Fibroblast of lung (primary cell): ENCODE measurements around the gene MAPK8IP3. TPM values are rescaled to one million over a fixed set of nuclear protein-coding genes. Genes with fewer than 3 reads are reported as not detected.

Experiments used
- DNase-seq, 2 donors: peaks; one replicate each; pipeline versions ENCODE4 v3.0.0 to v3.0.0-alpha.2; 2010; ENCODE audit warnings: low read depth in 2 of 2
- H2AFZ ChIP-seq: 2 replicates; pipeline ENCODE4 v1.5.1; 2012; ENCODE audit warnings: low read length, control low read depth, inconsistent platforms
- H3K27ac ChIP-seq: 2 replicates; pipeline ENCODE4 v1.5.1; 2011; ENCODE audit warnings: low read length, control low read depth; ENCODE audit not compliant: insufficient read depth
- H3K27me3 ChIP-seq: 2 replicates; pipeline ENCODE4 v1.5.1; 2011; ENCODE audit warnings: mild to moderate bottlenecking, low read length; ENCODE audit not compliant: control insufficient read depth, insufficient read depth
- H3K36me3 ChIP-seq: 2 replicates; pipeline ENCODE4 v1.5.1; 2011; ENCODE audit warnings: low read length; ENCODE audit not compliant: control insufficient read depth, insufficient read depth
- H3K4me1 ChIP-seq: 2 replicates; pipeline ENCODE4 v1.5.1; 2011; ENCODE audit warnings: low read length; ENCODE audit not compliant: control insufficient read depth, insufficient read depth; ENCODE audit errors: extremely low read depth
- H3K4me2 ChIP-seq: 2 replicates; pipeline ENCODE4 v1.5.1; 2011; ENCODE audit warnings: low read length, control low read depth; ENCODE audit not compliant: insufficient read depth; ENCODE audit errors: extremely low read depth
- H3K4me3 ChIP-seq, 4 experiments: fragments of 200-600 bp in 1 of 4; sonication (generic) in 1 of 4; replicated peaks in 1 of 4; 2 replicates each; pipeline ENCODE4 v1.5.1; 2011 to 2016; ENCODE audit warnings: low read length in 4 of 4, low read depth in 3 of 4, mild to moderate bottlenecking in 3 of 4, control low read depth in 2 of 4, inconsistent platforms in 1 of 4, mixed read lengths in 1 of 4; ENCODE audit not compliant: insufficient read depth in 1 of 4; ENCODE audit errors: control extremely low read depth in 1 of 4
- H3K79me2 ChIP-seq: 2 replicates; pipeline ENCODE4 v1.5.1; 2012; ENCODE audit warnings: mild to moderate bottlenecking, low read length, inconsistent platforms; ENCODE audit not compliant: control insufficient read depth, insufficient read depth
- H3K9ac ChIP-seq: 2 replicates; pipeline ENCODE4 v1.5.1; 2011; ENCODE audit warnings: mild to moderate bottlenecking, low read length, control low read depth; ENCODE audit not compliant: insufficient read depth
- H3K9me3 ChIP-seq: 2 replicates; pipeline ENCODE4 v1.5.1; 2012; ENCODE audit warnings: low read depth, low read length; ENCODE audit not compliant: control insufficient read depth, insufficient read depth
- H4K20me1 ChIP-seq: 2 replicates; pipeline ENCODE4 v1.5.1; 2011; ENCODE audit warnings: low read length; ENCODE audit not compliant: control insufficient read depth, insufficient read depth; ENCODE audit errors: extremely low read depth
- CTCF ChIP-seq, 2 donors: IDR thresholded peaks in 1 of 2; conservative IDR thresholded peaks in 1 of 2; 1 replicate in 1 of 2; 2 replicates in 1 of 2; pipeline ENCODE4 v1.5.1; 2011 to 2012; ENCODE audit warnings: low read length in 2 of 2, control low read depth in 1 of 2, inconsistent platforms in 1 of 2, low read depth in 1 of 2, mild to moderate bottlenecking in 1 of 2
- EZH2 ChIP-seq: IDR thresholded peaks from 2 replicates; pipeline ENCODE4 v1.5.1; 2012; ENCODE audit warnings: low read length, control low read depth, mild to moderate bottlenecking; ENCODE audit errors: missing control alignments
- polyA plus RNA-seq, 2 donors: library from polyadenylated mRNA; depleted of rRNA in 1 of 2; stranded (reverse) in 1 of 2; unstranded in 1 of 2; fragments of >200 nt; gene quantifications; 2 replicates each; pipeline ENCODE4 v1.2.1, GENCODE V29; 2011 to 2012; ENCODE audit warnings: missing spikeins in 1 of 2
- total RNA-seq: library from RNA; depleted of rRNA; stranded (reverse); fragments of >200 nt; gene quantifications from 2 replicates; pipeline ENCODE4 v1.2.1, GENCODE V29; 2014

MAPK8IP3 gene
- total and polyA plus RNA-seq, 2 donors (not counting 1 experiment from before 2014, with no cell fraction given) = 9.4 to 36.3 TPM

- no peaks in the 10 kb centered on the region for H3K27me3 ChIP-seq
- H3K9me3 ChIP-seq = no peaks in the 10 kb centered on the region
- H3K27ac ChIP-seq = peak overlapping the region; percentile 63
- H3K36me3 ChIP-seq = peaks cover 36% of the 10 kb centered on the region
- H3K9ac ChIP-seq = no peak overlapping the region
- H3K79me2 ChIP-seq = peaks cover 23% of the 10 kb centered on the region
- H4K20me1 ChIP-seq = no peaks in the 10 kb centered on the region
- DNase-seq = no peak
- H2AFZ ChIP-seq = no peak overlapping the region
- H3K4me3 ChIP-seq = peak overlapping the region in 2 of 4 experiments; percentile 54 to 84
- peak overlapping the region; percentile 77 for H3K4me2 ChIP-seq
- peaks cover 19% of the 10 kb centered on the region for H3K4me1 ChIP-seq
- TF ChIP-seq EZH2 (no peak), CTCF (conservative IDR thresholded peaks at IDR 0.05 in 1 of 2, IDR thresholded peaks at IDR 0.05 in 1 of 2; ENCODE audit: low read depth in 1 of 2, low read length in 2 of 2) (no peak)
Observed at GRCh38 chr16:1769402-1770300, 63.7 kb downstream of the MAPK8IP3 start.

- TF ChIP-seq EZH2 (no peak), CTCF (conservative IDR thresholded peaks at IDR 0.05 in 1 of 2, IDR thresholded peaks at IDR 0.05 in 1 of 2; ENCODE audit: low read depth in 1 of 2, low read length in 2 of 2) (no peak)
- peak overlapping the region; percentile 77 for H3K4me2 ChIP-seq
- no peaks in the 10 kb centered on the region for H3K27me3 ChIP-seq
- H3K79me2 ChIP-seq = peaks cover 31% of the 10 kb centered on the region
- H3K27ac ChIP-seq = peak overlapping the region; percentile 63
- H3K4me3 ChIP-seq = peak overlapping the region; percentile 54 to 89 (median 70)
- no peaks in the 10 kb centered on the region for H3K9me3 ChIP-seq
- no peak overlapping the region for H2AFZ ChIP-seq
- peak; percentile 59 to 69 for DNase-seq
- no peaks in the 10 kb centered on the region for H4K20me1 ChIP-seq
- H3K4me1 ChIP-seq = peaks cover 21% of the 10 kb centered on the region
- peak overlapping the region; percentile 70 for H3K9ac ChIP-seq
- H3K36me3 ChIP-seq = peaks cover 34% of the 10 kb centered on the region
Observed at GRCh38 chr16:1770328-1771187, 64.6 kb downstream of the MAPK8IP3 start.
